Fibroblast of lung (primary cell): Measurements from ENCODE around the gene NMRAL1. TPM values are rescaled to one million over a fixed set of nuclear protein-coding genes. Genes with fewer than 3 reads are reported as not detected.

Source experiments
- DNase-seq, 2 donors: peaks; one replicate each; pipeline versions ENCODE4 v3.0.0 to v3.0.0-alpha.2; 2010; ENCODE audit warnings: low read depth in 2 of 2
- H2AFZ ChIP-seq: 2 replicates; pipeline ENCODE4 v1.5.1; 2012; ENCODE audit warnings: low read length, control low read depth, inconsistent platforms
- H3K27ac ChIP-seq: 2 replicates; pipeline ENCODE4 v1.5.1; 2011; ENCODE audit warnings: low read length, control low read depth; ENCODE audit not compliant: insufficient read depth
- H3K27me3 ChIP-seq: 2 replicates; pipeline ENCODE4 v1.5.1; 2011; ENCODE audit warnings: mild to moderate bottlenecking, low read length; ENCODE audit not compliant: control insufficient read depth, insufficient read depth
- H3K36me3 ChIP-seq: 2 replicates; pipeline ENCODE4 v1.5.1; 2011; ENCODE audit warnings: low read length; ENCODE audit not compliant: control insufficient read depth, insufficient read depth
- H3K4me1 ChIP-seq: 2 replicates; pipeline ENCODE4 v1.5.1; 2011; ENCODE audit warnings: low read length; ENCODE audit not compliant: control insufficient read depth, insufficient read depth; ENCODE audit errors: extremely low read depth
- H3K4me2 ChIP-seq: 2 replicates; pipeline ENCODE4 v1.5.1; 2011; ENCODE audit warnings: low read length, control low read depth; ENCODE audit not compliant: insufficient read depth; ENCODE audit errors: extremely low read depth
- H3K4me3 ChIP-seq, 4 experiments: fragments of 200-600 bp in 1 of 4; sonication (generic) in 1 of 4; replicated peaks in 1 of 4; 2 replicates each; pipeline ENCODE4 v1.5.1; 2011 to 2016; ENCODE audit warnings: low read length in 4 of 4, low read depth in 3 of 4, mild to moderate bottlenecking in 3 of 4, control low read depth in 2 of 4, inconsistent platforms in 1 of 4, mixed read lengths in 1 of 4; ENCODE audit not compliant: insufficient read depth in 1 of 4; ENCODE audit errors: control extremely low read depth in 1 of 4
- H3K79me2 ChIP-seq: 2 replicates; pipeline ENCODE4 v1.5.1; 2012; ENCODE audit warnings: mild to moderate bottlenecking, low read length, inconsistent platforms; ENCODE audit not compliant: control insufficient read depth, insufficient read depth
- H3K9ac ChIP-seq: 2 replicates; pipeline ENCODE4 v1.5.1; 2011; ENCODE audit warnings: mild to moderate bottlenecking, low read length, control low read depth; ENCODE audit not compliant: insufficient read depth
- H3K9me3 ChIP-seq: 2 replicates; pipeline ENCODE4 v1.5.1; 2012; ENCODE audit warnings: low read depth, low read length; ENCODE audit not compliant: control insufficient read depth, insufficient read depth
- H4K20me1 ChIP-seq: 2 replicates; pipeline ENCODE4 v1.5.1; 2011; ENCODE audit warnings: low read length; ENCODE audit not compliant: control insufficient read depth, insufficient read depth; ENCODE audit errors: extremely low read depth
- CTCF ChIP-seq, 2 donors: IDR thresholded peaks in 1 of 2; conservative IDR thresholded peaks in 1 of 2; 1 replicate in 1 of 2; 2 replicates in 1 of 2; pipeline ENCODE4 v1.5.1; 2011 to 2012; ENCODE audit warnings: low read length in 2 of 2, control low read depth in 1 of 2, inconsistent platforms in 1 of 2, low read depth in 1 of 2, mild to moderate bottlenecking in 1 of 2
- EZH2 ChIP-seq: IDR thresholded peaks from 2 replicates; pipeline ENCODE4 v1.5.1; 2012; ENCODE audit warnings: low read length, control low read depth, mild to moderate bottlenecking; ENCODE audit errors: missing control alignments
- polyA plus RNA-seq, 2 donors: library from polyadenylated mRNA; depleted of rRNA in 1 of 2; stranded (reverse) in 1 of 2; unstranded in 1 of 2; fragments of >200 nt; gene quantifications; 2 replicates each; pipeline ENCODE4 v1.2.1, GENCODE V29; 2011 to 2012; ENCODE audit warnings: missing spikeins in 1 of 2
- total RNA-seq: library from RNA; depleted of rRNA; stranded (reverse); fragments of >200 nt; gene quantifications from 2 replicates; pipeline ENCODE4 v1.2.1, GENCODE V29; 2014

The NMRAL1 gene
- total and polyA plus RNA-seq, 2 donors (not counting 1 experiment from before 2014, with no cell fraction given) = 33.6 to 73.5 TPM

GRCh38 chr16:4442371-4442770 lies 32.1 kb downstream of the NMRAL1 start:
- Histone ChIP-seq H4K20me1 (no peaks in the 10 kb centered on the region), H3K4me2 (no peak overlapping the region), H3K36me3 (peaks cover 31% of the 10 kb centered on the region), H3K27me3 (no peaks in the 10 kb centered on the region), H3K9me3 (no peaks in the 10 kb centered on the region), H2AFZ (no peak overlapping the region), H3K4me3 (no peak overlapping the region), H3K9ac (no peak overlapping the region), H3K79me2 (no peaks in the 10 kb centered on the region), H3K27ac (no peak overlapping the region), H3K4me1 (no peaks in the 10 kb centered on the region)
- no peak for DNase-seq
- no peak for TF ChIP-seq CTCF (conservative IDR thresholded peaks at IDR 0.05 in 1 of 2, IDR thresholded peaks at IDR 0.05 in 1 of 2; ENCODE audit: low read depth in 1 of 2, low read length in 2 of 2)
- no peak for TF ChIP-seq EZH2

GRCh38 chr16:4437366-4437765 lies 37.1 kb downstream of the NMRAL1 start:
- H3K9ac ChIP-seq = no peak overlapping the region
- peaks cover 3% of the 10 kb centered on the region for H3K4me1 ChIP-seq
- TF ChIP-seq EZH2 (no peak), CTCF (conservative IDR thresholded peaks at IDR 0.05 in 1 of 2, IDR thresholded peaks at IDR 0.05 in 1 of 2; ENCODE audit: low read depth in 1 of 2, low read length in 2 of 2) (no peak)
- no peak overlapping the region for H3K27ac ChIP-seq
- H3K36me3 ChIP-seq = peaks cover 15% of the 10 kb centered on the region
- no peak for DNase-seq
- no peak overlapping the region for H3K4me2 ChIP-seq
- H3K4me3 ChIP-seq = no peak overlapping the region
- no peaks in the 10 kb centered on the region for H4K20me1 ChIP-seq
- no peaks in the 10 kb centered on the region for H3K79me2 ChIP-seq
- no peaks in the 10 kb centered on the region for H3K27me3 ChIP-seq
- H3K9me3 ChIP-seq = no peaks in the 10 kb centered on the region
- H2AFZ ChIP-seq = no peak overlapping the region

GRCh38 chr16:4435337-4436067 lies 38.9 kb downstream of the NMRAL1 start:
- peak; percentile 16 to 79 for DNase-seq
- Histone ChIP-seq H2AFZ (no peak overlapping the region), H3K9ac (no peak overlapping the region), H3K27ac (no peak overlapping the region), H3K4me1 (peaks cover 3% of the 10 kb centered on the region), H3K27me3 (no peaks in the 10 kb centered on the region), H4K20me1 (no peaks in the 10 kb centered on the region), H3K79me2 (peaks cover 2% of the 10 kb centered on the region), H3K4me2 (no peak overlapping the region), H3K4me3 (no peak overlapping the region), H3K9me3 (no peaks in the 10 kb centered on the region), H3K36me3 (peaks cover 6% of the 10 kb centered on the region)
- no peak for TF ChIP-seq CTCF (conservative IDR thresholded peaks at IDR 0.05 in 1 of 2, IDR thresholded peaks at IDR 0.05 in 1 of 2; ENCODE audit: low read depth in 1 of 2, low read length in 2 of 2)
- no peak for TF ChIP-seq EZH2
